GM12875 (cell line): Measurements from ENCODE around the gene NXF1.
"Not testable (repeated sequence)": the region's sequence is repeated elsewhere in the genome, so short reads cannot be mapped to it uniquely, and the experiment has no call there.

Experiments
- H3K4me3 ChIP-seq: one replicate; pipeline ENCODE4 v1.5.1; 2011; ENCODE audit warnings: low read depth, low read length, control low read depth
- TF ChIP-seq, protein P1 (sequence below): IDR thresholded peaks from 2 replicates; pipeline ENCODE4 v1.5.1; 2011; ENCODE audit warnings: low read depth, mild to moderate bottlenecking, control low read depth, inconsistent platforms, low read length, moderate library complexity, borderline replicate concordance; ENCODE audit not compliant: insufficient read depth

The NXF1 gene

DNA sequence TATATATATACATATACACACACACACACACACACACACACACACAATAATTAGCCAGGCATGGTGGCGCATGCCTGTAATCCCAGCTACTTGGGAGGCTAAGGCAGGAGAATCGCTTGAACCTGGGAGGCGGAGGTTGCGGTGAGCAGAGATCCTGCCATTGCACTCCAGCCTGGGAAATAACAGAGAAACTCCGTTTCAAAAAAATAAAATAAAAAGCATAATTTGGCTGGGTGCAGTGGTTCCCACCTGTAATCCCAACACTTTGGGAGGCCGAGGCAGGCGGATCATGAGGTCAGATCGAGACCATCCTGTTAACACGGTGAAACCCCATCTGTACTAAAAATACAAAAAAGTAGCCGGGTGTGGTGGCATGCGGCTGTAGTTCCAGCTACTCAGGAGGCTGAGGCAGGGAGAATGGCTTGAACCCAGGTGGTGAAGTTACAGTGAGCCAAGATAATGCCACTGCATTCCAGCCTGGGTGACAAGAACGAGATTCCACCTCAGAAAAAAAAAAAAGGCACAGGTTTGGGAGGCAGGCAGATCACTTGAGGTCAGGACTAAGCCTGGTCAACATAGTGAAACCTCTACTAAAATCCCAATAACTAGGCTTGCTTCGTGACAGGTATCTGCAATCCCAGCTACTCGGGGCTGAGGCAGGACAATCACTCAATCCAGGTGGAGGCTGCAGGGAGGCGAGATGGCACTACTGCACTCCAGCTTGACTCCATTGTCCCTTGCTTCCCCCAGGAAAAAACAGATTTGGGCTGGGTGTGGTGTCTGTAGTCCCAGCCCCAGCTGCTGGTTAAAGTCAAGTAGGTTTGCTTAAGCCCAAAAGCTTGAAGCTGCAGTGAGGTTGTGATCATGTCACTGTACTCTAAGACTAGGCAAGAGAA is 45.9 kb upstream of the NXF1 start:
- no peak overlapping the region for H3K4me3 ChIP-seq
- TF ChIP-seq, protein P1, sequence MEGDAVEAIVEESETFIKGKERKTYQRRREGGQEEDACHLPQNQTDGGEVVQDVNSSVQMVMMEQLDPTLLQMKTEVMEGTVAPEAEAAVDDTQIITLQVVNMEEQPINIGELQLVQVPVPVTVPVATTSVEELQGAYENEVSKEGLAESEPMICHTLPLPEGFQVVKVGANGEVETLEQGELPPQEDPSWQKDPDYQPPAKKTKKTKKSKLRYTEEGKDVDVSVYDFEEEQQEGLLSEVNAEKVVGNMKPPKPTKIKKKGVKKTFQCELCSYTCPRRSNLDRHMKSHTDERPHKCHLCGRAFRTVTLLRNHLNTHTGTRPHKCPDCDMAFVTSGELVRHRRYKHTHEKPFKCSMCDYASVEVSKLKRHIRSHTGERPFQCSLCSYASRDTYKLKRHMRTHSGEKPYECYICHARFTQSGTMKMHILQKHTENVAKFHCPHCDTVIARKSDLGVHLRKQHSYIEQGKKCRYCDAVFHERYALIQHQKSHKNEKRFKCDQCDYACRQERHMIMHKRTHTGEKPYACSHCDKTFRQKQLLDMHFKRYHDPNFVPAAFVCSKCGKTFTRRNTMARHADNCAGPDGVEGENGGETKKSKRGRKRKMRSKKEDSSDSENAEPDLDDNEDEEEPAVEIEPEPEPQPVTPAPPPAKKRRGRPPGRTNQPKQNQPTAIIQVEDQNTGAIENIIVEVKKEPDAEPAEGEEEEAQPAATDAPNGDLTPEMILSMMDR = no peak

DNA sequence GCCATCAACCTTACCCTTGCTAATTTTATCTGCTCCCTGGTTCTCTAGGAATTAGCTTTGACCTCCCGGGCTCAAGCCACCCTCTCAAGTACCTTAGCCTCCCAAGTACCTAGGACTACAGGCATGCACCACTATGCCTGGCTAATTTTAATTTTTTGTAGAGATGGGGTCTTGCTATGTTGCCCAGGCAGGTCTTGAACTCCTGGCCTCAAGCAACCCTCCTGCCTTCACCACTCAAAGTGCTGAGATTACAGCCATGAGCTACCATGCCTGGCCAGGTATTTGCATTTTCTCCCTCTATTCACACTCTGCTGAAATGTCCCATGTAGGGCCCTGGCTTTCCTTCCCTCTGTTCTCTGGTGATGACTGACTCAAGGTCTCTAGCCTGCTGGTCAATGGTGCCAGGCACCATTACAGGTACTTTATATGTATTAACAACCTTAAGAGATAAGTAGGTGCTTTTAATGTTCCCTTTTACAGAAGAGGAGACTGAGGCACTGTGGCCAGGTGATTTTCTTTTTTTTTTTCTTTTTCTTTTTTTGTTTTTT is 42.6 kb upstream of the NXF1 start:
- TF ChIP-seq, protein P1 = no peak

DNA sequence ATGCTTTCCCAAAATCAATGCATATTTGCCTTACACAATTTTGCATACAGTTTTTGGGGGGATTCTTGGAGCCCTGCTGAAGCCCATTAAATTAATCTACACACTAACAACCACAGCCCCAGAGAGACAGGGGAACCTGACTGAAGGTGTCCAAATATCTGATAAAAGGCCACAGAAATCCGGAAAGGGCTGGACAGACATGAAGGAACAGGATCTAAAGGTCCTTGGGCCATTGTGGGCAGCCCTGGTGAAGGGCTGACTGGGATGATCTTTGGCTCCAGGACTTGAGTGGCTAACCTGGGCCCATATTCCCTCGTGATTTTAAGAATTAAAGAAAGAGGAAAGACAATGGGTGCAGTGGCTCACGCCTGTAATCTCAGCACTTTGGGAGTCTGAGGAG is 40.9 kb upstream of the NXF1 start:
- H3K4me3 ChIP-seq = no peak overlapping the region
- TF ChIP-seq, protein P1 = no peak

More for the DNA sequence above, 42.6 kb upstream of the NXF1 start:
- no peak overlapping the region for H3K4me3 ChIP-seq

DNA sequence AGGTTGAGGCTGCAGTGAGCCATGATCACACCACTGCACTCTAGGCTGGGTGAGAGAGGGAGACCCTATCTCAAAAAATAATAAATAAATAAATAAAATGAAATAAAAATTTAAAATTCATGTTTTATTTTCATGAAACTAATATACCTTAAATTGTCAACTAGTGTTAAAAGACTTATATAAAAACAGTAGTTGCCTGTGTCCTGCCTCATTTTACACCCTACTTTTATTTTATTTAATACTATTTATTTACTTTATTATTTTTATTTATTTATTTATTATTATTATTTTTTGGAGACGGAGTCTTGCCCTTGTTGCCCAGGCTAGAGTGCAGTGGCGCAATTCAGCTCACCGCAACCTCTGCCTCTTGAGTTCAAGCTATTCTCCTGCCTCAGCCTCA is 38.9 kb upstream of the NXF1 start:
- no peak overlapping the region for H3K4me3 ChIP-seq
- TF ChIP-seq, protein P1 = no peak

DNA sequence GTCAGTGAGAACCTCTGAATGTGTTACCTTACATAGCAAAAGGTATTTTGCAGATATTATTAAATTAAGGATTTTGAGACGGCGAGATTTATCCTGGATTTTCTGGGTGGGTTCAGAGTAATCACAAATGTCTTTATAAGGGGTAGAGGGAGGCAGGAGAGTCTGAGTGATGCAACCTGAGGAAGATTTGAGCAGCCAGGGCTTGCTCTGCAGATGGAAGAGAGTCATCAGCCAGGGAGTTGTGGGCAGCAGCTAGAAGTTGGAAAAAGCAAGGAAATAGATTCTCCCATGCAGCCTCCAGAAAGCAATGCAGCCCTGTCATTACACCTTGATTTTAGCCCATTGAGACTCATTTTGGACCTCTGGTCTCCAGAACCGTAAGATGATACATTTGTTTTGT is 38.2 kb upstream of the NXF1 start:
- no peak overlapping the region for H3K4me3 ChIP-seq
- TF ChIP-seq, protein P1 = no peak

DNA sequence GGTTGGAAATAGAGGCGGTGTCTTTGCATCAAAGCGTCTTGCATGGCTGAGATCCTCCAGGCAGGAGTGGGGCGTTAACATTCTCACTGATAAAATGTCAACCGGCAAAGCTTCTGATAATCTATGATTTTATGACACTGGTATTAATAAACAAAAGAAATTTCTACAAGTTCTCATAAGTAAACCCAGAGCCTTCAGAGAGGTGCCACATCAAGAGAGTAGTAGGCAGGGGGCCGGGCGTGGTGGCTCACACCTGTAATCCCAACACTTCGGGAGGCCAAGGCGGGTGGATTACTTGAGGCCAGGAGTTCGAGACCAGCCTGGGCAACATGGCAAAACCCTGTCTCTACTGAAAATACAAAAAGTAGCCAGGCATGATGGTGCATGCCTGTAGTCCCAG is 37.7 kb upstream of the NXF1 start:
- not testable (repeated sequence) for H3K4me3 ChIP-seq

DNA sequence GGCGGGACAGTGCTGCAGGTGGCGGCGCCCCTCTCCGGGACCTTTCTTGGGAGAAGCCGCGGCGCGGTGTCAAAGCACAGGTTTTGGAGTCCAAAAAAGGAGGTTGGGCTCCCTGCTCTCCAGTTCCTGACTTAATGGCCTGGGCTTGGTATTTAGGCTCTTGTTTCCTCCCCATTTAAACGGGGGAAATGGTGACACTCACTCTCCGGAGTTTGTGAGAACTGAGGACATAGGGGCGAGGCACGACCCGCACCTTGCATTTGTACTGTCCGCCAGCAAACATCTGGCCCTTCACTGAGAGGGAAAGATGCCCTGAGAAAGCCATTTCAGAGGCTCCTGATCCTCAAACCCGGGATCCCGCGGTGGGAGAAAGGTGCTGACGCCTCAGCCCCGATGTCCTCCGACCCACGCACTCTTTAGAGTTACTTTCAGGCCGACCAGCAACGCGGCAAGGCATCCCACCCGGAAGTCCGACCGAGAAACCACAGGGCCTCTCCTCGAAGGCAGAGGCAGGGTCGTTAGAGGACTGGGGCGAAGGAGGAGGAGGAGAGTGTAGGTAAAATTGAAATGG is 37.0 kb upstream of the NXF1 start:
- peak overlapping the region; percentile 57 for H3K4me3 ChIP-seq
- TF ChIP-seq, protein P1 = no peak
